GM12878 (cell line): ENCODE data around the gene AARSD1.

Experiments used
- BCLAF1 ChIP-seq: fragments of 450-650 bp; IDR thresholded peaks from 2 replicates; pipeline ENCODE4 v1.6.1; 2017; ENCODE audit warnings: antibody characterized with exemption, mild to moderate bottlenecking, moderate library complexity
- CBFB ChIP-seq: IDR thresholded peaks from 2 replicates; pipeline ENCODE4 v1.6.1; 2016; ENCODE audit warnings: antibody characterized with exemption, low read depth
- CHD4 ChIP-seq: fragments of 200-600 bp; sonication (generic); IDR thresholded peaks from 2 replicates; pipeline ENCODE4 v1.6.1; 2016; ENCODE audit warnings: mild to moderate bottlenecking
- CTCF ChIP-seq, 3 experiments: IDR thresholded peaks in 2 of 3; conservative IDR thresholded peaks in 1 of 3; 2 replicates each; pipeline ENCODE4 v1.5.1; 2011; ENCODE audit warnings: low read depth in 3 of 3, low read length in 3 of 3, mild to moderate bottlenecking in 3 of 3, control low read depth in 2 of 3, moderate library complexity in 2 of 3, inconsistent platforms in 1 of 3, mixed read lengths in 1 of 3; ENCODE audit not compliant: control insufficient read depth in 2 of 3, insufficient read depth in 1 of 3; ENCODE audit errors: extremely low read depth in 1 of 3
- E4F1 ChIP-seq: fragments of 450-650 bp; IDR thresholded peaks from 2 replicates; pipeline ENCODE4 v1.6.1; 2018; ENCODE audit warnings: borderline replicate concordance, mild to moderate bottlenecking; ENCODE audit not compliant: partially characterized antibody
- GABPA ChIP-seq: IDR thresholded peaks from 2 replicates; pipeline ENCODE4 v1.6.1; 2014; ENCODE audit warnings: antibody characterized with exemption, low read depth, mild to moderate bottlenecking, inconsistent platforms
- POLR2A ChIP-seq: IDR thresholded peaks from 2 replicates; pipeline ENCODE4 v1.6.1; 2011; ENCODE audit warnings: low read depth, mild to moderate bottlenecking, low read length
- POLR2AphosphoS2 ChIP-seq: IDR thresholded peaks from 2 replicates; pipeline ENCODE4 v1.6.1; 2011; ENCODE audit warnings: low read depth, mild to moderate bottlenecking, low read length, improper control_type of control experiment, moderate library complexity
- RCOR1 ChIP-seq: conservative IDR thresholded peaks from 2 replicates; pipeline ENCODE4 v1.6.1; 2012; ENCODE audit warnings: low read depth, low read length, improper control_type of control experiment
- SMC3 ChIP-seq: IDR thresholded peaks from 2 replicates; pipeline ENCODE4 v1.6.1; 2011; ENCODE audit warnings: low read length, improper control_type of control experiment, borderline replicate concordance
- USF2 ChIP-seq: IDR thresholded peaks from 2 replicates; pipeline ENCODE4 v1.6.1; 2011; ENCODE audit warnings: low read depth, low read length, improper control_type of control experiment, borderline replicate concordance
- ZNF384 ChIP-seq: IDR thresholded peaks from 2 replicates; pipeline ENCODE4 v1.6.1; 2012; ENCODE audit warnings: low read depth, mild to moderate bottlenecking, low read length, improper control_type of control experiment, borderline replicate concordance

- TF ChIP-seq USF2 (no peak), E4F1 (no peak), ZNF384 (no peak), POLR2AphosphoS2 (no peak), RCOR1 (no peak), GABPA (no peak), CHD4 (no peak), CTCF (IDR thresholded peaks at IDR 0.05 in 2 of 3, conservative IDR thresholded peaks at IDR 0.05 in 1 of 3; ENCODE audit: control insufficient read depth in 2 of 3, extremely low read depth in 1 of 3, insufficient read depth in 1 of 3, low read depth in 3 of 3, low read length in 3 of 3) (no peak), SMC3 (no peak), POLR2A (no peak), BCLAF1 (no peak), CBFB (no peak)
Measured at GRCh38 chr17:42929497-42929844, 34.8 kb downstream of the AARSD1 start.
